Activated CD4-positive, alpha-beta T cell treated with anti-CD3 and anti-CD28 coated beads, Interleukin-2, amount 50 U/mL, for 48 hours (primary cell): ENCODE measurements around the gene TAS1R3.
A peak's percentile ranks its signal among the peaks of the same experiment; 100 is the strongest.

ENCODE experiments used
- DNase-seq, 2 experiments: peaks; one replicate each; pipeline ENCODE4 v3.0.0-alpha.2; 2020

TAS1R3 gene

DNA sequence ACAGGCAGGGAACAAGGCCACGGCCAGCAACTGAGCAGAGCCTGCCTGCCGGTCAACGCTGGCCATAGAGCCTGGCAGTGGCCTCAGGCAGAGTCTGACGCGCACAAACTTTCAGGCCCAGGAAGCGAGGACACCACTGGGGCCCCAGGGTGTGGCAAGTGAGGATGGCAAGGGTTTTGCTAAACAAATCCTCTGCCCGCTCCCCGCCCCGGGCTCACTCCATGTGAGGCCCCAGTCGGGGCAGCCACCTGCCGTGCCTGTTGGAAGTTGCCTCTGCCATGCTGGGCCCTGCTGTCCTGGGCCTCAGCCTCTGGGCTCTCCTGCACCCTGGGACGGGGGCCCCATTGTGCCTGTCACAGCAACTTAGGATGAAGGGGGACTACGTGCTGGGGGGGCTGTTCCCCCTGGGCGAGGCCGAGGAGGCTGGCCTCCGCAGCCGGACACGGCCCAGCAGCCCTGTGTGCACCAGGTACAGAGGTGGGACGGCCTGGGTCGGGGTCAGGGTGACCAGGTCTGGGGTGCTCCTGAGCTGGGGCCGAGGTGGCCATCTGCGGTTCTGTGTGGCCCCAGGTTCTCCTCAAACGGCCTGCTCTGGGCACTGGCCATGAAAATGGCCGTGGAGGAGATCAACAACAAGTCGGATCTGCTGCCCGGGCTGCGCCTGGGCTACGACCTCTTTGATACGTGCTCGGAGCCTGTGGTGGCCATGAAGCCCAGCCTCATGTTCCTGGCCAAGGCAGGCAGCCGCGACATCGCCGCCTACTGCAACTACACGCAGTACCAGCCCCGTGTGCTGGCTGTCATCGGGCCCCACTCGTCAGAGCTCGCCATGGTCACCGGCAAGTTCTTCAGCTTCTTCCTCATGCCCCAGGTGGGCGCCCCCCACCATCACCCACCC lies at the start of gene TAS1R3:
TSS of gene TAS1R3 (plus strand) at position 213 of the 898 bp plus-strand sequence. CDS start at position 279, 66 bp downstream.
- no peak for DNase-seq

DNA sequence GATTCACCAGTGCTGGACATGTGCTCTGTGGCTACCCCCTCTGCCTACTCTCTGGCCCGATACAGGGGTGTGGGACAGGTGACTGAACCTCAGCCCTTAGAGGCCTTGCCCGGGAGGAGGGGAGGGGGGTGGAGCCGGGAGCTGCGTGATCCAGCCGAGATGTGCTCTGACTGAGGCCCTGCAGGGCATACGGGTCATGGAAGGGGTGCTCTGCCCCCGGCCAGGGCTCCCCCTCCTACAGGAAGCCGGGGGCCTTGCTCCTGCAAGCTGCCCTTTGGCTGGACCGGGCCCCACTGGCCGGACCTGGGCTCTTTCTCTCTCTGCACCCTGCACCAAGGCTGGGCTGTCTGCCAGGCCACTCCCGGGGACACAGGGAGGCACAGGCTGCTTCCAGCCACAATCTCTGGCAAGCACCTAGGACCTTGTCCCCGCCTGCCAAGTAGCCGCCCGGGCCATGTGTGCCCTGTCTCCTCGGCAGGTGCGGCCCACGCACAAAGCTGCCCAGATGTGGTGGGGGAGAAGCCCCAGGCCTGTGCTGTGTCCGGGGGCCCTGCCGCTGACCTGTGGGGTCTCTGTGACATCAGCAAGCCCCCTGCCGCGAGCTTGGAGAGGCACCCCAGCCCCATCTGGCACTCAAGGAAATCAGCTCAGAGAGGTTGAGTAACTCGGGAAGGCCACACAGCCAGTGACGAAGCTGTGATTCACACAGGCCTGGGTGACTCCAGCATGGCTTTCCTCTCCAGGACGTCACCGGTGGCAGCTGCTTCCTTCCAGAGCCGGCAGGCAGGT lies 49.4 kb upstream of the TAS1R3 start:
- peak; percentile 21 to 32 for DNase-seq

DNA sequence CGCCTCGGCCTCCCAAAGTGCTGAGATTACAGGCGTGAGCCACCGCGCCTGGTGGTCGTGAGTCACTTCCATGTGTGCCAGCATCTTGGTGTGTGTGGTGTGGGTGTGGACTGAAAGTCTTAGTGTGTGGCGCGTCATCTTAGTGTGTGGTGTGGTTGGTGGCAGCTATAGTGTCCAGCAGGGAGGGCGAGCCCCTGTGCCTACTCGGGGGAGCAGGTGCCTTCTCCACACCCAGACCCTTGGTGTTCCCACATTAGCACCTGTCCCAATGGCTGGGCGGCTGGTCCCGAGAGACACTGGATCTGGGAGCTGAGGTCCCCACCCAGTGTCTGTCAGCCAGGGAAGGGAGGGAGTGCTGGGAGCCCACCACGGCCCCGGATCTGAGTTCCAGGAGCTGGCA lies 48.1 kb upstream of the TAS1R3 start:
- peak; percentile 28 to 35 for DNase-seq

DNA sequence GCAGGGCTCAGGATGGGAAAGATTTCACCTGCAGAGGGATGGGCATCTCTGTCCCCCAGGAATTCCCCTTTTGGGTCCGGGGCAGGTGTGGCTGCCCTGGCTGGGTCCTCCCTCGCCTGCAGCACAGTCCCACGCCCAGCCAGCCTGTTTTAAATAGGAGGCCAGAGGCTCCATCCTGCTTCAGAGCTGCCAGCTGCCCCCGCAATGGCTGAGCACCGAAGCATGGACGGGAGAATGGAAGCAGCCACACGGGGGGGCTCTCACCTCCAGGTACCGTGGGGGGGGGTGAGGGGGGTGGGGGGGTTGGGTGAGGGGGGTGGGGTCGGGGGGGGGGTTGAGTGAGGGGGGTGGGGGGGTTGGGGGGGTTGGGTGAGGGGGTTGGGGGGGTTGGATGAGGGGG lies 47.3 kb upstream of the TAS1R3 start:
- no peak for DNase-seq

DNA sequence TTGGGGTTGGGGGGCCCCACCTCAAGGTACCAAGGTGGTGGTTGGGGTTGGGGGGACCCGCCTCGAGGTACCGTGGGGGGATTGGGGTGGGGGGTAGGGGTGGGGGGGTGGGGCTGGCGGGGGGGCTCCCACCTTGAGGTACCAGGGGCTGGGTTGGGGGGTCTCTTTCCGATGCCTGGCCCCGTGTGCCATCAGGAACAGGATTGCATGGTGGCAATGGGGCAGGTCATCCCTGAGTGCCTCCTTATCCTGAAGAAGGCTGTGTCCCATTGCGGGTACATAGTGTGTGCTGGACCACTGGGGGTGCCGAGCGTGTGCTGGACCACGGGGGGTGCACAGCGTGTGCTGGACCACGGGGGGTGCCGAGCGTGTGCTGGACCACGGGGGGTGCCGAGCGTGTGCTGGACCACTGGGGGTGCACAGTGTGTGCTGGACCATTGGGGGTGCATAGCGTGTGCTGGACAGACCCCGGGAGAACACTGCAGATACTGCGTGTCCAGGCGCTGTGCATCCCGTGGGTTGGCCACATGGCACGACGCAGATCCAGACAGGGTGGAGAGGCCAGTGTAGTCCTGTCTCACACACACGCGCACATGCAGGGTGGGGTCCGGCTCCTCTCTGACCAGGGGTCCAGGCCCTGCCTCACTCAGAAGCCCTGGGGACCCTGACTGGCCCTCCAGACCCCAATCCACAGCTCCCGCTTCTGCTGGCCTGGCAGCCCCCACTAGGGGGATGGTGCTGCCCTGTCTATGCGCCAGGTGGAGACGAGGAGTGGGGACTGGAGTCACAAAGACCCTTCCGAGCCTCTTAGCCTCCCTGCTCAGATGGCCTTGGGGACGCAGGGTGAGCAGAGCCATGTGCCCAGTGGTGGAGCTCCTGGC lies 46.6 kb upstream of the TAS1R3 start:
- DNase-seq, result no peak

DNA sequence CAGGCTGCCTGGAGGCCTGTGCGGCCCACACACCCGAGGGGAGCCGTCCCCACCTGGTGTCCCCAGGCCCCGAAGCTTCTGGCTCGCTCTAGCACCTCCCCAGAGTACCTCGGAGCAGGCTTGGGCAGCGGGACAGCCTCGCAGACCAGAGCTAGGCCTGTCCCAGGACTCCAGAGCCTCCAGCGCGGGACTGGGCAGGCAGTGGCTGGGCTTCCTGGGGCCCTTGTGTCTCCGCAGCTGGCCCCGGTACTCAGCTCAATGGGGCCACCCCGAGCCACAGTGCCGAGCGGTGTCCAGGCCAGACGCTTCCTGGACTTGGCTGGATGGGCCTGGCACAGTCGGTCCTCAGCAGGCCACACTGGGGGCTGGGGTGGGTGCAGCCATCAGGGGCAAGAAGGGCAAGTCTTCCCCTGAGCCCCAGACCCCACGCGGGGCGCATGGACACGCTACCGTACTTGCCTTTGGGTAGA lies 45.9 kb upstream of the TAS1R3 start:
- DNase-seq, result no peak

DNA sequence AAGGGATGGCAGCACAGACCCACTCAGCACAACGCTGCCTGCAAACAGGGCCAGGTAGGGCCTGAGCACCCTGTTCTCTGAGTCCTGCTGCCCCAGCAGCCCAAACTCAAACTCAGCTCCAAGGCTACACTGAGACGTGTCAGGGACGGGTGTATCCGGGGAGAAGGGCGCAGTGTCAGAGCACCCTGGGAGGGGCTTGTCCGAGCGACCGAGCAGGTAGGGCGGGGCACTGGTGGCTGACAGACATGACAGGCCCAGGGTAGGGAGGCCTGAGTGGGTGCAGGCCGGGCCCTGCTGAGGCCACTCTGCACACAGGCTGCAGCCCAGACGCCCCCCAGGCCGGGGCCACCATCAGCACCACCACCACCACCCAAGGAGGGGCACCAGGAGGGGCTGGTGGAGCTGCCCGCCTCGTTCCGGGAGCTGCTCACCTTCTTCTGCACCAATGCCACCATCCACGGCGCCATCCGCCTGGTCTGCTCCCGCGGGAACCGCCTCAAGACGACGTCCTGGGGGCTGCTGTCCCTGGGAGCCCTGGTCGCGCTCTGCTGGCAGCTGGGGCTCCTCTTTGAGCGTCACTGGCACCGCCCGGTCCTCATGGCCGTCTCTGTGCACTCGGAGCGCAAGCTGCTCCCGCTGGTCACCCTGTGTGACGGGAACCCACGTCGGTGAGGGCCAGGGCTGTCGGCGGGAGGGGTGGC lies 45.3 kb upstream of the TAS1R3 start:
- no peak for DNase-seq

DNA sequence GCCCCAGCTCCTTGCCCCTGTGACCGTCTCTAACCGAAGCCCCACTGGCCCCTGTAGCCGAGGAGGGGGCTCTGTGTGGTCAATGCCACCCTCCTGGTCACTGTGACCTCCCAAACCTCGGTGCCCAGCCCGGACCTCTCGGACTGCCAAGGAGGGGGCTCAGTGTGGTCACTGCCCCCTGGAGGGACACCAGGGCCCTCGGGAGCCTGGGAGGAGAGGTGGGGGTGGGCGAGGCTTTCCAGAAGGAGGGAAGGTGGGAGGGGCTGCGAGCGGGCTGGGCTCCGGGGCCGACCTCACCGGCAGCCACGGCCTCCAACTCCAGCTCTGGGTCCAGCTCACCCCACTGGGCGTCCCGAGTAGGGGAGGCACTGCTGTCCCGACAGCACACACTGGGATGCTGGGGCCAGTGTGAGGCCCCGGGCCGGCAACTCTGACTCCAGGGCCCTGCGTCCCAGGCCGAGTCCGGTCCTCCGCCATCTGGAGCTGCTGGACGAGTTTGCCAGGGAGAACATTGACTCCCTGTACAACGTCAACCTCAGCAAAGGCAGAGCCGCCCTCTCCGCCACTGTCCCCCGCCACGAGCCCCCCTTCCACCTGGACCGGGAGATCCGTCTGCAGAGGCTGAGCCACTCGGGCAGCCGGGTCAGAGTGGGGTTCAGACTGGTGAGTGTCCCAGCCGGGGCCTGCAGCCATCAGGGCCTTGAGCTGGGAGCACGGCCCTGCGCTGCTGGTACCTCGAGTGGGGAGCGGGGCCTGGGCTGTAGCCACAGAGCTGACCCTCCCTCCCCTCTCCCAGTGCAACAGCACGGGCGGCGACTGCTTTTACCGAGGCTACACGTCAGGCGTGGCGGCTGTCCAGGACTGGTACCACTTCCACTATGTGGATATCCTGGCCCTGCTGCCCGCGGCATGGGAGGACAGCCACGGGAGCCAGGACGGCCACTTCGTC lies 44.5 kb upstream of the TAS1R3 start:
- DNase-seq, result no peak

DNA sequence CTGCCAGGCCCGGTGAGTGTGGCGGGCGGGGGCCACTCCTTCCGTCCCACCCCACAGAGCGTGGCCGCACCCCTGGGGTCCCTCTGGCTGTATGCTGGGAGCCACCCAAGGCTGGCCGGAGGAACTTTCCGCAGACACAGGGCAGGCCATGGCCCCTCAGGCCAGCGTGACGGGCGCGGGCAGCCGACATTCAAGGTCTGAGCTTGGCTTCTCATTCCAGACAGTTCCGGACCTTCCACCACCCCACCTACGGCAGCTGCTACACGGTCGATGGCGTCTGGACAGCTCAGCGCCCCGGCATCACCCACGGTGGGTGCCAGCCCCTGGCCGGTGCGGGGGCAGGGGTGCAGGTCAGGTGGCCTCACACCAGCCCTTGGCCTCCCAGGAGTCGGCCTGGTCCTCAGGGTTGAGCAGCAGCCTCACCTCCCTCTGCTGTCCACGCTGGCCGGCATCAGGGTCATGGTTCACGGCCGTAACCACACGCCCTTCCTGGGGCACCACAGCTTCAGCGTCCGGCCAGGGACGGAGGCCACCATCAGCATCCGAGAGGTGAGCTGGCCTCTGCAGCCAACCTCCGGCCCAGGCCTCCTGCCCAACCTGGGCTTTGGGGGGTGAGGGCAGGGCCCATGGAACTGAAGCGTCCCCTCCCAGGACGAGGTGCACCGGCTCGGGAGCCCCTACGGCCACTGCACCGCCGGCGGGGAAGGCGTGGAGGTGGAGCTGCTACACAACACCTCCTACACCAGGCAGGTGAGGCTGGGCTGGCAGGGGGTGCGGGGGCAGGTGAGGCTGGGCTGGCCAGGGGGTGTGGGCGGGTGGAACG lies 43.6 kb upstream of the TAS1R3 start:
- no peak for DNase-seq

DNA sequence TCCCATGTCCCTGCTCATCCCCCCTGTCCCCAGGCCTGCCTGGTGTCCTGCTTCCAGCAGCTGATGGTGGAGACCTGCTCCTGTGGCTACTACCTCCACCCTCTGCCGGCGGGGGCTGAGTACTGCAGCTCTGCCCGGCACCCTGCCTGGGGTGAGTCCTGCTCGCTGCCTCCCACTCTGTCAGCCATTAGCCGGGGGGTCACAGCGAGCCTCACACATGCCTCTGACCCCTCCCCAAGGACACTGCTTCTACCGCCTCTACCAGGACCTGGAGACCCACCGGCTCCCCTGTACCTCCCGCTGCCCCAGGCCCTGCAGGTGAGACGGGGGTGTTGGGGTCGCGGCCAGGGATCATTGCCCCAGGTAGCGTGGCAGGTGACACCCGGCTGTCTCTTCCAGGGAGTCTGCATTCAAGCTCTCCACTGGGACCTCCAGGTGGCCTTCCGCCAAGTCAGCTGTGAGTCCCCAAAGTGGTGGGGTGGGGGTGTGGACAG lies 40.8 kb upstream of the TAS1R3 start:
- peak; percentile 71 to 76 for DNase-seq

DNA sequence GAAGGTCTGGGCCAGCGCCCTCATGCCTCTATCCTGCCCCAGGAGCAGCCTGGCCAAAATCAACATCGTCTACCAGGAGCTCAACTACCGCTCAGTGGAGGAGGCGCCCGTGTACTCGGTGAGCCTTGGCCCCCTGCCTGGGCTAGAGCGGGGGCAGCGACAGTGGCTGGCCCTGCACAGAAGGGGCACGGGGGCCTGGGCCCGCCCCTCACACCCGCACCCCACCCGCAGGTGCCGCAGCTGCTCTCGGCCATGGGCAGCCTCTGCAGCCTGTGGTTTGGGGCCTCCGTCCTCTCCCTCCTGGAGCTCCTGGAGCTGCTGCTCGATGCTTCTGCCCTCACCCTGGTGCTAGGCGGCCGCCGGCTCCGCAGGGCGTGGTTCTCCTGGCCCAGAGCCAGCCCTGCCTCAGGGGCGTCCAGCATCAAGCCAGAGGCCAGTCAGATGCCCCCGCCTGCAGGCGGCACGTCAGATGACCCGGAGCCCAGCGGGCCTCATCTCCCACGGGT lies 40.0 kb upstream of the TAS1R3 start:
- no peak for DNase-seq

DNA sequence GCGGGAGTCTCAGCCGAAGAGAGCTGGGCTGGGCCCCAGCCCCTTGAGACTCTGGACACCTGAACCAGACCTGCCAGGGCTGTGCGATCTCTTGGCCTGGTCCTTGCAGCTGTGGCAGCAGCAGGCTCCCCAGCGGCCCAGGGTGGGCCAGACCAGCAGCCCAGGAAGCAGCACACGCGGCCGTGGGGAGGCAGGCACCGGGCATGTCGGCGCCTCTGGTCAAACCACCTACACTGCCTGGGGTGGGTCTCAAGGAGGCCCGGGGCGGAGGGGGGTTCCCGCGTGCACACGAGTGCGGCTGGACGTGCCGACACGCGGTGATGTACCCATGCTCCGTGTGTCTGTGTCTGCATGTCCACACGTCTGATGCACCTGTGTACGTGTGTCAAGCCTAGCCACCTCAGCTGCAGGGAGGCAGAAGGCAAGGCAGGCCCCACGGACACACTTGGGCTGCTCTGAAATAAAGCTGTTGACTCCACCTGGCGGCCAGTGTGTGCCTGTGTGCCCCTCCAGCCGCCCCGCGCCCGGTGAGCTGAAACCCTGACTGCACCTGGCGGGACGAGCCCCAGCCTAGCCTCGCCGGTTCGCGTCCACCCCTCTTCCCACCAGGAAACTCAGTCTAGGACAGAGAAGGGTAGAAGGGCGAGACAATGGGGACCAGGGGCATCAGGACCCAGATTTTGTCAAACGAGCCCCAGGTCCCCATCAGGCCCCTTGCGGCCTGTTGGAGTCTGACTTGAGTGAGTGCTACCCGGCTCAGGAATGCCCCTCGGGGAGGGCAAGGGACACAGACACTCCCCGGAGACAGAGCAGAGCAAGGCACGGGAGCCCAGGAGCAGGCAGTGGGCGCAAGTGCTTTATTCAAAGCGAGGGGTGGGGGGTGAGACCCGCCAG lies 39.3 kb upstream of the TAS1R3 start:
- DNase-seq, result peak; percentile 63 to 70

DNA sequence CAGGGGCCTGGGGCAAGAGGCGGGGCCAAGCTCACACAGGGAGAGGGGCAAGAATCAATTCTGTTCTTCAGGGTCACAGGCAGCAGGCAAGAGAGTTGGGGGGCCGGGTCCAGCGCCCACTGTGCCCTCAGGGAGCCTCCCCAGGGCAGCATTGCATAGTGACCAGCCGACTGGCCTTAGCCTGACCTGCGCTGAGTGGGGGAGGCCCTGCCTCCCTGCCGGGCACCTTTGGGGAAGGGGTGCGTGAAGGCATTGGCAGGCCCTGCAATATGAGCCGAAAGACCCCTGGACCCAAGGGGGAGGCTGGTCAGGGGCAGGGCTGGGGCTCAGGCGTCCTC lies 38.7 kb upstream of the TAS1R3 start:
- no peak for DNase-seq

DNA sequence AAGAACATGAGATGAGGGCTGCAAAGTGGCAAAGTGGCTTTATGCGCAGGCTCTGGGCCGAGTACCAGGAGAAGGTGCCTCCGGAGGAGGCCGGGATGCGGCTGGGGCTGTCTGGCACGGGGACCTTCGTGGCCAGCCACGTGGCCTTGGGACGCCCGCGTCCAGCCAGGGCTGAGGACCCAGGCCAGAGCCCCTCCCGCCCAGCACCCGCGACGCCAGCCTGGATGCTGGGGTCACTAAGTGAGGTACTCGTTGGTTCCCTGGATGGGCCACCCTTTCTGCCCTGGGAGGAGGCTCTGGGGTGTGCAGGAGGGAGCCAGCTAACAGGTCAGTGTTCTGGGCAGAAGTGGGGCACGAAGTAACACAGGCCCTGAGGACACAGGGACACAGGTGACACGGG lies 38.2 kb upstream of the TAS1R3 start:
- no peak for DNase-seq

DNA sequence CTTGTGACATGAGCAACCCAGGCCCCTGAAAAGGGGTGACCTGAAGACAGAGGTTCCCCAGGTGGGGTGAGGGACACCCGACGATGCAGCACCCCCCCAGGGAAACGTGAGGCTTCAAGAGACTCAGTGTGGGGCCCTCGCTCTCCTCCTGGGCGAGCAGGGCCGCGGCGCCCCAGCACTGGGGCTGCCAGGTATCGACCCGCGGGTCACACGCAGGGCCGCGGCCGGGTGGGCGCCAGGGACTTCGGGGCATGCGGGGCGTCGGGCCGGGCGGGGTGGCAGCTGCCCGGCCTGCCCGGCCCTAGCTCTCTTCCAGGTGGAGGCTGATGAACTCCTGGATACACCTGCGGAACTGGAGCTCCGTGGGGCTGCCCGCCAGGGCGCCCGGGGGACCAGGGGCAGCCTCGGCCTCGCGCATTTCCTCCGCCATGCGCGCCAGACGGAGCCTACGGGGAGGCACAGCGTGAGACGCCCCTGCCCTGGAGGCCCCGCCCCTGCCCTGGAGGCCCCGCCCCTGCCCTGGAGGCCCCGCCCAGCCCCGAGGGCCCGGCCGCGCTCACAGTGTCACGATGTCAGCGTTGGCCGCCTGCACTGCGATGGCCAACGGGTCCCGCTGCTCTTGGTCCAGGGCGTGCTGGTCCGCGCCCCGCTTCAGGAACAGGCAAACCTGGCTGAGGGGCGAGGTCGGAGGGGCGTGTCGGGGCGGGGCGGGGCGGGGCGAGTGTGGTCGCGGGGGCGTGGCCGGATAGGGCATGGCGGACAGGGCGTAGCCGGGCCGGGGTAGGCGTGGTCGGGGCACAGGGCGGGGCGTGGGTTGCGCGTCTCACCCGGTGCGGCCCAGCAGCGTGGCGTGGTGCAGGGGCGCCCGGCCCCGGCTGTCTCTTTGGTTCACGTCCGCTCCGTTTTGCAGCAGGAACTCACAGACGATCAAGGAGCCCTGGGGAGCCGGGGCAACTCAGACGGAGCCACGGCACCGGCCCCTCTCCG lies 37.5 kb upstream of the TAS1R3 start:
- DNase-seq, result no peak

DNA sequence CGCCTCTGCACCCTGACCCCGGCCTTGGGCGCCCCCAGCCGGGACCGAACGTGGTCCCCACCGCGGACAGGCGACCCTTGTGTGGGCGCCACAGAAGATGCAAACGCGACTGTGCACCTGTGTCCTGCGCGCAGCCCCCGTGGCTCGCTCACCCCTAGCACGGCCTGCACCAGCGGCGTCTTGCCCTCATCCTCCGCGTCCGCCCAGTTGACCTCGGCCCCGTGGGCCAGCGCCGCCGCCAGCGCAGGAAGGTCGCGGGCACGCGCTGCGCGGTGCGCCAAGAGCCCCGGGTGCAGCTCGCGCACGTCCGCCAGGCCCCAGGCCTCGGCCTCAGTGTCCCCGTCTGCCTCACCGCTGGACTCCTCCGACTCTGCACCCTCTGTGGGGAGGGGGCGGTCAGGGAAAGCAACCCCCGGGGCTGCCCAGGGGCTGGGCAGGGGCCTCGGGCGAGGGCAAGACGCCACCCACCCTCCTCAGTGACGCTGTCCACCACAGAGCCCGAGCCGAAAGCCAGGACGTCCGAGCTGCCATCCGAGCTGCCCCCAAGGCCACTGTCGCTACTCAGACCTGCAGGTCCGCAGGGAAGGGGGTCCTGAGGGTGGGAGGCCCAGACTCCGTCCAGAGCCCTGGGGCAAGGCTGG lies 36.7 kb upstream of the TAS1R3 start:
- no peak for DNase-seq
